ENCODE measurements around the gene PRSS57.
"Not testable (repeated sequence)": the region's sequence is repeated elsewhere in the genome, so short reads cannot be mapped to it uniquely, and the experiment has no call there.

The PRSS57 gene

GRCh38 chr19:666985-667573 lies 28.2 kb downstream of the PRSS57 start:
- not testable (repeated sequence) for DNase-seq

- DNase-seq, result peak in 1 of 2 experiments; percentile 47
These were observed 30.3 kb downstream of the PRSS57 start for GRCh38 chr19:664913-665443.

GRCh38 chr19:663682-664117 lies 31.6 kb downstream of the PRSS57 start:
- no peak for DNase-seq

- DNase-seq, result peak in 1 of 2 experiments; percentile 56
These were observed 32.1 kb downstream of the PRSS57 start, which contains the start of gene RNF126 for GRCh38 chr19:662962-663681. Gene RNF126 (minus strand): TSS chr19:663214. CDS start chr19:663121, 93 bp downstream.

GRCh38 chr19:662207-662961 lies 32.9 kb downstream of the PRSS57 start:
- no peak for DNase-seq

GRCh38 chr19:661427-662196 lies 33.6 kb downstream of the PRSS57 start:
- no peak for DNase-seq

- DNase-seq, result no peak
These were observed 34.3 kb downstream of the PRSS57 start for GRCh38 chr19:660793-661426.

- no peak for DNase-seq
These were observed 36.1 kb downstream of the PRSS57 start for GRCh38 chr19:658916-659839.

GRCh38 chr19:658059-658839 lies 37.0 kb downstream of the PRSS57 start:
- no peak for DNase-seq

GRCh38 chr19:657611-658010 lies 37.6 kb downstream of the PRSS57 start:
- no peak for DNase-seq

- DNase-seq, result no peak
These were observed 38.3 kb downstream of the PRSS57 start for GRCh38 chr19:656751-657559.

- DNase-seq, result no peak
These were observed 39.6 kb downstream of the PRSS57 start for GRCh38 chr19:655691-656090.

- DNase-seq, result no peak
These were observed 41.8 kb downstream of the PRSS57 start for GRCh38 chr19:653425-653824.

GRCh38 chr19:652467-653389 lies 42.5 kb downstream of the PRSS57 start:
- no peak for DNase-seq

GRCh38 chr19:651991-652390 lies 43.3 kb downstream of the PRSS57 start:
- no peak for DNase-seq

- no peak for DNase-seq
These were observed 44.0 kb downstream of the PRSS57 start for GRCh38 chr19:651114-651818.

GRCh38 chr19:650121-650520 lies 45.1 kb downstream of the PRSS57 start:
- no peak for DNase-seq

Measured in cerebellar nuclear complex (tissue), 1 donor.